Chondrocyte (in vitro differentiated cells): ENCODE measurements around the gene MSLN. TPM values are rescaled to one million over a fixed set of nuclear protein-coding genes. Genes with fewer than 3 reads are reported as not detected.

Experiments used
- DNase-seq: peaks from one replicate; pipeline ENCODE4 v3.0.0; 2021; ENCODE audit warnings: mixed read lengths, low spot score
- H3K27ac Mint-ChIP-seq: one replicate; pipeline ENCODE4 v1.8.0; 2021; ENCODE audit warnings: mild to moderate bottlenecking, moderate library complexity, mixed read lengths; ENCODE audit not compliant: unreplicated experiment
- H3K27me3 Mint-ChIP-seq: 2 replicates; pipeline ENCODE4 v1.8.0; 2021; ENCODE audit warnings: low read depth, mixed read lengths
- H3K36me3 Mint-ChIP-seq: 2 replicates; pipeline ENCODE4 v1.8.0; 2021; ENCODE audit warnings: low read depth, mixed read lengths
- H3K4me1 Mint-ChIP-seq: 2 replicates; pipeline ENCODE4 v1.8.0; 2021; ENCODE audit warnings: low read depth, mild to moderate bottlenecking, mixed read lengths
- H3K4me3 Mint-ChIP-seq: one replicate; pipeline ENCODE4 v1.8.0; 2021; ENCODE audit warnings: mild to moderate bottlenecking, moderate library complexity, mixed read lengths; ENCODE audit not compliant: unreplicated experiment
- H3K9me3 Mint-ChIP-seq: 2 replicates; pipeline ENCODE4 v1.8.0; 2021; ENCODE audit warnings: low read depth, mixed read lengths
- CTCF ChIP-seq: fragments of 200-600 bp; sonication (generic); IDR thresholded peaks from 2 replicates; pipeline ENCODE4 v1.5.0; 2021; ENCODE audit warnings: antibody characterized with exemption, mild to moderate bottlenecking, moderate library complexity
- total RNA-seq: library from RNA; stranded (reverse); gene quantifications from 3 replicates; pipeline ENCODE4 v1.2.1, GENCODE V29; 2021

Gene MSLN
- total RNA-seq, 1 donor from 2014 or later, result not detected

- Mint-ChIP-seq H3K27me3 (peaks cover 1% of the 10 kb centered on the region), H3K36me3 (no peaks in the 10 kb centered on the region), H3K9me3 (no peaks in the 10 kb centered on the region), H3K4me3 (no peak overlapping the region), H3K27ac (no peak overlapping the region), H3K4me1 (no peaks in the 10 kb centered on the region)
- no peak for TF ChIP-seq CTCF
- DNase-seq, result no peak
Observed at GRCh38 chr16:768428-768827, 7.9 kb downstream of the MSLN start.

- DNase-seq, result no peak
- no peaks in the 10 kb centered on the region for H3K27me3 Mint-ChIP-seq
- no peak for TF ChIP-seq CTCF
Observed at GRCh38 chr16:769184-769784, 8.8 kb downstream of the MSLN start.

DNA sequence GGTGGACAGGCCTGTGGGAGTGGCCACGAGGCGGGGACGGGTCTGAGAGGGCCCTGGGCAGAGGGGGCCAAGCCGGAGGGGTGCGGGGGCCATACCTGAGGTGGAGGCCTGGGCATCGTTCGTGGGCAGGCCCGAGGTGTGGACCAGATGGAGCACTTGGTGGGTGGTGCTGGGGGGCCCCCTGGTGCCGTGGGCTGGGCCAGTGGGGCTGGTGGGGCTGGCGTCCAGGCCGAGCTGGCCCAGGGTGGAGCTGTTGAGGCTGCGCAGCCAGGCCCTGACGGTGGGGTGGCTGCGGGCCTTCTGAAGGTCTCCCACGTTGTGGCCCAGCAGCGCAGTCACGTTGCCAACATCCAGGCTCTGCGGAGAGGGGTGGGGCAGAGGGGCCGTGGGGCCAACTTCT, 9.4 kb downstream of the MSLN start:
- DNase-seq, result no peak
- Mint-ChIP-seq H3K36me3 (no peaks in the 10 kb centered on the region), H3K27me3 (no peaks in the 10 kb centered on the region), H3K4me3 (no peak overlapping the region), H3K27ac (no peak overlapping the region), H3K4me1 (no peaks in the 10 kb centered on the region), H3K9me3 (no peaks in the 10 kb centered on the region)
- TF ChIP-seq CTCF, result no peak

More at GRCh38 chr16:769184-769784, 8.8 kb downstream of the MSLN start:
- no peaks in the 10 kb centered on the region for H3K36me3 Mint-ChIP-seq
- H3K27ac Mint-ChIP-seq, result no peak overlapping the region
- no peak overlapping the region for H3K4me3 Mint-ChIP-seq
- H3K4me1 Mint-ChIP-seq, result no peaks in the 10 kb centered on the region
- no peaks in the 10 kb centered on the region for H3K9me3 Mint-ChIP-seq

DNA sequence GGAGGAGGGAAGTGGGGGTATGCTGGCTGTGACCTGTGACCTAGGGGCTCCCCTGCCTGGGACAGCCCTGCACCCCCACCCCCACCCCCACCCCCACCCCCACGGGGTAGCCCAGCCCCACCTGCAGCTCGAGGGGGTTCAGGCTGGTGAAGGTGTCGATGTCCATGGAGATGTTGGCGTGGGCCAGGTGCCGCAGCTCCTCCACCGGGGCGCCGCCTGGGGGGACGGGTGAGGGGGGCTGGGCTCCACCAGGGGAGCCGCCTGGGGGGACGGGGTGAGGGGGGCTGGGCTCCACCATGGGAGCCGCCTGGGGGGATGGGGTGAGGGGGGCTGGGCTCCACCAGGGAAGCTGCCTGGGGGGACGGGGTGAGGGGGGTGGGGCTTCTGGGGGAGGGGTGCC, 9.9 kb downstream of the MSLN start:
- no peak overlapping the region for H3K4me3 Mint-ChIP-seq
- no peak overlapping the region for H3K27ac Mint-ChIP-seq
- DNase-seq, result no peak
- H3K36me3 Mint-ChIP-seq, result no peaks in the 10 kb centered on the region
- TF ChIP-seq CTCF, result no peak
- H3K9me3 Mint-ChIP-seq, result no peaks in the 10 kb centered on the region
- H3K4me1 Mint-ChIP-seq, result no peaks in the 10 kb centered on the region
- no peaks in the 10 kb centered on the region for H3K27me3 Mint-ChIP-seq

GRCh38 chr16:772959-773358, 12.4 kb downstream of the MSLN start:
- Mint-ChIP-seq H3K4me3 (no peak overlapping the region), H3K27me3 (no peaks in the 10 kb centered on the region), H3K9me3 (no peaks in the 10 kb centered on the region), H3K4me1 (peaks cover 3% of the 10 kb centered on the region), H3K36me3 (no peaks in the 10 kb centered on the region), H3K27ac (no peak overlapping the region)
- TF ChIP-seq CTCF, result no peak
- no peak for DNase-seq
